Upper lobe of right lung (tissue), 1 donor: ENCODE results near the gene PTPRN. TPM values are rescaled to one million over a fixed set of nuclear protein-coding genes. Genes with fewer than 3 reads are reported as not detected.

ENCODE experiments used
- ATAC-seq: fragments of 200-7000 bp; cut with Tn5 transposase; one replicate; pipeline ENCODE4 v1.9.1; 2020; ENCODE audit warnings: mild to moderate bottlenecking, moderate library complexity
- DNase-seq: peaks from one replicate; pipeline ENCODE4 v3.0.0-alpha.2; 2020
- H3K27ac ChIP-seq: fragments of 200-600 bp; one replicate; pipeline ENCODE4 v1.8.0; 2022
- H3K27me3 ChIP-seq: fragments of 200-600 bp; one replicate; pipeline ENCODE4 v1.8.0; 2022; ENCODE audit warnings: mild to moderate bottlenecking
- H3K36me3 ChIP-seq: fragments of 200-600 bp; one replicate; pipeline ENCODE4 v1.8.0; 2022
- H3K4me1 ChIP-seq: fragments of 200-600 bp; one replicate; pipeline ENCODE4 v1.8.0; 2022
- H3K4me3 ChIP-seq: fragments of 200-600 bp; one replicate; pipeline ENCODE4 v1.8.0; 2022; ENCODE audit warnings: mild to moderate bottlenecking
- H3K9me3 ChIP-seq: fragments of 200-600 bp; one replicate; pipeline ENCODE4 v1.8.0; 2022
- CTCF ChIP-seq: fragments of 200-600 bp; IDR thresholded peaks from one replicate; pipeline ENCODE4 v1.8.0; 2022; ENCODE audit warnings: antibody characterized with exemption
- intact Hi-C: fragments of 100-400 bp; cut with DNase I; formaldehyde crosslinking; loops from one replicate; pipeline ENCODE4 v1.11.0; 2022
- total RNA-seq: library from RNA; stranded (reverse); fragmentation: NEBNext Ultra II Directional; extraction: Animal tissue kit (Norgen Biotek cat#: 25700); gene quantifications from one replicate; pipeline ENCODE4 v1.2.1, GENCODE V29; 2021
- donor health status: DM: no; HTN: yes; CAD: no; lungs with severe emphysema.

Gene PTPRN
- total RNA-seq, 1 donor from 2014 or later: not detected

- Histone ChIP-seq H3K4me3 (peak overlapping the region; percentile 36), H3K4me1 (peaks cover 65% of the 10 kb centered on the region), H3K36me3 (peaks cover 19% of the 10 kb centered on the region), H3K27ac (peak overlapping the region; percentile 91), H3K27me3 (no peaks in the 10 kb centered on the region), H3K9me3 (no peaks in the 10 kb centered on the region)
- TF ChIP-seq CTCF: no peak
- DNase-seq (no peak), ATAC-seq (no peak)
- intact Hi-C loops: no loop called here
Measured at GRCh38 chr2:219250049-219250781, 59.0 kb downstream of the PTPRN start.

- DNase-seq: peak; percentile 89
- Histone ChIP-seq H3K36me3 (peaks cover 19% of the 10 kb centered on the region), H3K27ac (peak overlapping the region; percentile 91), H3K4me3 (peak overlapping the region; percentile 36), H3K4me1 (peaks cover 69% of the 10 kb centered on the region), H3K27me3 (no peaks in the 10 kb centered on the region), H3K9me3 (no peaks in the 10 kb centered on the region)
- TF ChIP-seq CTCF: no peak
- peak; percentile 58 for ATAC-seq
- intact Hi-C loops: no loop called here
Measured at GRCh38 chr2:219249203-219249980, 59.8 kb downstream of the PTPRN start.

GRCh38 chr2:219248845-219249202, 60.4 kb downstream of the PTPRN start:
- no peak for TF ChIP-seq CTCF
- Histone ChIP-seq H3K9me3 (no peaks in the 10 kb centered on the region), H3K4me3 (peak overlapping the region; percentile 36), H3K27me3 (no peaks in the 10 kb centered on the region), H3K36me3 (peaks cover 19% of the 10 kb centered on the region), H3K4me1 (peaks cover 68% of the 10 kb centered on the region), H3K27ac (peak overlapping the region; percentile 91)
- DNase-seq (no peak), ATAC-seq (no peak)
- intact Hi-C loops: no loop called here

- H3K9me3 ChIP-seq: no peaks in the 10 kb centered on the region
- H3K27me3 ChIP-seq: no peaks in the 10 kb centered on the region
- DNase-seq (no peak), ATAC-seq (peak; percentile 1)
- peaks cover 19% of the 10 kb centered on the region for H3K36me3 ChIP-seq
- intact Hi-C loops: no loop called here
- H3K4me1 ChIP-seq: peaks cover 68% of the 10 kb centered on the region
- peak overlapping the region; percentile 96 for H3K27ac ChIP-seq
- no peak overlapping the region for H3K4me3 ChIP-seq
- no peak for TF ChIP-seq CTCF
Measured at GRCh38 chr2:219247678-219248642, 61.2 kb downstream of the PTPRN start.

- intact Hi-C loops: no loop called here
- Histone ChIP-seq H3K4me1 (peaks cover 56% of the 10 kb centered on the region), H3K27me3 (no peaks in the 10 kb centered on the region), H3K36me3 (peaks cover 19% of the 10 kb centered on the region), H3K9me3 (no peaks in the 10 kb centered on the region), H3K4me3 (peak overlapping the region; percentile 98), H3K27ac (peak overlapping the region; percentile 96)
- TF ChIP-seq CTCF: no peak
- DNase-seq (no peak), ATAC-seq (no peak)
Measured at GRCh38 chr2:219246559-219246958, 62.6 kb downstream of the PTPRN start.
